H1 (cell line): ENCODE data around the gene MFAP3L.
"Not testable (repeated sequence)": the region's sequence is repeated elsewhere in the genome, so short reads cannot be mapped to it uniquely, and the experiment has no call there.

Experiments
- EGR1 ChIP-seq: IDR thresholded peaks from 2 replicates; pipeline ENCODE4 v1.6.1; 2011; ENCODE audit warnings: low read depth, low read length, borderline replicate concordance
- NANOG ChIP-seq: IDR thresholded peaks from 2 replicates; pipeline ENCODE4 v1.6.1; 2011; ENCODE audit warnings: low read length, low read depth, mild to moderate bottlenecking, inconsistent platforms; ENCODE audit not compliant: insufficient read depth, poor library complexity, severe bottlenecking
- POLR2AphosphoS5 ChIP-seq: IDR thresholded peaks from 2 replicates; pipeline ENCODE4 v1.6.1; 2011; ENCODE audit warnings: low read depth, low read length
- TAF1 ChIP-seq: IDR thresholded peaks from 2 replicates; pipeline ENCODE4 v1.6.1; 2011; ENCODE audit warnings: mild to moderate bottlenecking, low read depth, low read length
- TF ChIP-seq, protein P1 (sequence below), 3 experiments: IDR thresholded peaks; 1 replicate in 2 of 3; 2 replicates in 1 of 3; pipeline versions ENCODE4 v1.5.1 to v1.6.1; 2011; ENCODE audit warnings: low read length in 3 of 3, mild to moderate bottlenecking in 3 of 3, inconsistent platforms in 2 of 3, low read depth in 1 of 3, moderate library complexity in 1 of 3; ENCODE audit not compliant: insufficient read depth in 1 of 3; ENCODE audit errors: control extremely low read depth in 1 of 3

DNA sequence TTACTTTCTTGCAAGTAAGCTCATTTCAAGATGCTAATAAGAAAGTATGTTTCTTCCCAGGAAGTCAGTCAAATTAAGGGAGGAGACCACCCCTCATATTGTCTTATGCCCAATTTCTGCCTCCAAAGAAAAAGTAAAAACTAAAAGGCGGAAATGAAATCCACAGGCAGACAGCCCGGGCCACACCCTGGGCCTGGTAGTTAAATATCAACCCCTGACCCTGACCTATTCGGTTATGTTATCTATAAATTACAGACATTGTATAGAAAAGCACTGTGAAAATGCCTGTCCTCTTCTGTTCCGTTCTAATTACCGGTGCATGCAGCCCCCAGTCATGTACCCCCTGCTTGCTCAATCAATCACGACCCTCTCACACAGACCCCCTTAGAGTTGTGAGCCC lies 82.6 kb downstream of the MFAP3L start:
- TF ChIP-seq EGR1, TAF1, NANOG, POLR2AphosphoS5: not testable (repeated sequence)
- TF ChIP-seq, protein P1, sequence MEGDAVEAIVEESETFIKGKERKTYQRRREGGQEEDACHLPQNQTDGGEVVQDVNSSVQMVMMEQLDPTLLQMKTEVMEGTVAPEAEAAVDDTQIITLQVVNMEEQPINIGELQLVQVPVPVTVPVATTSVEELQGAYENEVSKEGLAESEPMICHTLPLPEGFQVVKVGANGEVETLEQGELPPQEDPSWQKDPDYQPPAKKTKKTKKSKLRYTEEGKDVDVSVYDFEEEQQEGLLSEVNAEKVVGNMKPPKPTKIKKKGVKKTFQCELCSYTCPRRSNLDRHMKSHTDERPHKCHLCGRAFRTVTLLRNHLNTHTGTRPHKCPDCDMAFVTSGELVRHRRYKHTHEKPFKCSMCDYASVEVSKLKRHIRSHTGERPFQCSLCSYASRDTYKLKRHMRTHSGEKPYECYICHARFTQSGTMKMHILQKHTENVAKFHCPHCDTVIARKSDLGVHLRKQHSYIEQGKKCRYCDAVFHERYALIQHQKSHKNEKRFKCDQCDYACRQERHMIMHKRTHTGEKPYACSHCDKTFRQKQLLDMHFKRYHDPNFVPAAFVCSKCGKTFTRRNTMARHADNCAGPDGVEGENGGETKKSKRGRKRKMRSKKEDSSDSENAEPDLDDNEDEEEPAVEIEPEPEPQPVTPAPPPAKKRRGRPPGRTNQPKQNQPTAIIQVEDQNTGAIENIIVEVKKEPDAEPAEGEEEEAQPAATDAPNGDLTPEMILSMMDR (IDR thresholded peaks at IDR 0.05; ENCODE audit: control extremely low read depth in 1 of 3, insufficient read depth in 1 of 3, low read depth in 1 of 3, low read length in 3 of 3) = not testable (repeated sequence)
